Measurements from ENCODE around the gene SDC3. TPM values are rescaled to one million over a fixed set of nuclear protein-coding genes. Genes with fewer than 3 reads are reported as not detected.

Gene SDC3
- total RNA-seq, 1 donor from 2014 or later, result 23.0 TPM

DNA sequence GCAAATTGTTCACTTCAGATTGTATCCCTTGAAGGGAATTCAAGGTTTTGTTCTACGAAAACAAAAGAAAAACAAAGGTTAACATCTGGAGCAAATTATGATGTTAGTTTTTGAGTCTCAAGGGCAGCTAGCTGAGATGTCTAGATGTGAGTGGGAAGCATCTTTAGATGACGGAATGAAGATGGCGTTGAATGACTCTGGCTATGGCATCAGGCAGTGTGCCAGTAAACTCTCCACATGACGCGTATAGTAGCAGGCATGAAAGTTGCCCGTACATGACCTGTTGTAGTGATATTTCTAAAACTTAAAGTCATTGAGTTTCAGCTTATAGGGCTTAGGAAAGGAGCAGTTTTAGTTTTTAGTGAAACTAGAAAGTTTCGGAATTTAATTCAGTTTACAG, 12.3 kb upstream of the SDC3 start:
- H3K4me1 ChIP-seq, result no peaks in the 10 kb centered on the region
- H3K36me3 ChIP-seq, result no peaks in the 10 kb centered on the region
- H3K27me3 Mint-ChIP-seq (ENCODE audit: insufficient read depth, low read depth), result peaks cover 2% of the 10 kb centered on the region
- no peaks in the 10 kb centered on the region for H3F3A ChIP-seq (ENCODE audit: low read depth)
- H4K20me1 ChIP-seq (ENCODE audit: low read depth), result no peaks in the 10 kb centered on the region
- H2AFZ ChIP-seq (replicated peaks), result no peak overlapping the region
- H3K9me3 ChIP-seq (ENCODE audit: low read depth), result no peaks in the 10 kb centered on the region
- no peak overlapping the region for H3K9ac ChIP-seq
- H3K4me3 ChIP-seq, result no peak overlapping the region
- no peak overlapping the region for H3K27ac ChIP-seq
- H3K4me3 Mint-ChIP-seq, result no peak overlapping the region
- no peaks in the 10 kb centered on the region for H3K9me3 Mint-ChIP-seq
- TF ChIP-seq, protein P1, sequence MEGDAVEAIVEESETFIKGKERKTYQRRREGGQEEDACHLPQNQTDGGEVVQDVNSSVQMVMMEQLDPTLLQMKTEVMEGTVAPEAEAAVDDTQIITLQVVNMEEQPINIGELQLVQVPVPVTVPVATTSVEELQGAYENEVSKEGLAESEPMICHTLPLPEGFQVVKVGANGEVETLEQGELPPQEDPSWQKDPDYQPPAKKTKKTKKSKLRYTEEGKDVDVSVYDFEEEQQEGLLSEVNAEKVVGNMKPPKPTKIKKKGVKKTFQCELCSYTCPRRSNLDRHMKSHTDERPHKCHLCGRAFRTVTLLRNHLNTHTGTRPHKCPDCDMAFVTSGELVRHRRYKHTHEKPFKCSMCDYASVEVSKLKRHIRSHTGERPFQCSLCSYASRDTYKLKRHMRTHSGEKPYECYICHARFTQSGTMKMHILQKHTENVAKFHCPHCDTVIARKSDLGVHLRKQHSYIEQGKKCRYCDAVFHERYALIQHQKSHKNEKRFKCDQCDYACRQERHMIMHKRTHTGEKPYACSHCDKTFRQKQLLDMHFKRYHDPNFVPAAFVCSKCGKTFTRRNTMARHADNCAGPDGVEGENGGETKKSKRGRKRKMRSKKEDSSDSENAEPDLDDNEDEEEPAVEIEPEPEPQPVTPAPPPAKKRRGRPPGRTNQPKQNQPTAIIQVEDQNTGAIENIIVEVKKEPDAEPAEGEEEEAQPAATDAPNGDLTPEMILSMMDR (IDR thresholded peaks at IDR 0.05), result no peak
- TF ChIP-seq EZH2 (IDR thresholded peaks at IDR 0.05), result no peak
- TF ChIP-seq EZH2phosphoT487 (IDR thresholded peaks at IDR 0.05), result no peak
- H3K27me3 ChIP-seq, result no peaks in the 10 kb centered on the region
- DNase-seq (ENCODE audit: low spot score), result no peak
- H3K4me2 ChIP-seq, result no peak overlapping the region
- H3K36me3 Mint-ChIP-seq, result no peaks in the 10 kb centered on the region
- H3K27ac Mint-ChIP-seq, result no peak overlapping the region
- H3K4me1 Mint-ChIP-seq, result no peaks in the 10 kb centered on the region
- H3K79me2 ChIP-seq (ENCODE audit: low read depth), result no peaks in the 10 kb centered on the region

DNA sequence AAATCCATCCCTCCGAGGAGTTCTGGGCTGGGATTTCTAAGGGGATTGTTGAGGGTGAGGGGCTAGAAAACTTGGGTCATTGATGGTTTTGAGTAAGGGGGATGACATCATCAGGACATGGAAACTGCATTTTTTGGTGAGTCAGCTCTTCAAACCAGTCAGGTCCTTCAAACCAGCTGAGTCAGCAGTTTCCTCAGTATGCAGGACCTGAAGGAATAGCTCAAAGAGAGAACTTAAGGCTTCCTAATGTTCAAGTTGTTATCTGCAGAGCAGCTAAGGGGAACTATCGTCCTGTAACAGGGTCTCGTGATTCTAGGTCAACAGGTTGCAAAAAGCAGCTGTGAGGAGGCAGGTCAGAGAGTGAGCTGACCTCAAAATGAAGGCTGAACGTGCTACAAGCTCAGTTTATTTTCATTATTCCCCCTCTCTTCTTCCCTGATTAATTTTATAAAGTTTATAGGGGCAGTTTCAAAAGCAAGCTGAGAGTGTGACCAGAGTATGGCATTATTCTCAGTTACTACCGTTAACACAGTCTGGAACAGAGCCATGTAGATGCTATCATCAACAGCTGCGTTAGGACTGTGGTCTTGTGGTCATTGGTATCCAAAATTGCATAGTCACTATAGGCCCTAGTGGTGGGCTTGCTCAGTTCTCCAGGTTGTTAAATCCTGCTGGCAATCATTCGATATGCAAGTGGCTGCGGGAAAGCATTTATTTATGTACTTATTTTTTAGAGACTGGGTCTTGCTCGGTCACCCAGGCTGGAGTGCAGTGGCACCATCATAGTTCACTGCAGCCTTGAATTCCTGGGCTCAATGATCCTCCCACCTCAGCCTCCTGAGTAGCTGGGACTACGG, 10.7 kb upstream of the SDC3 start:
- no peak overlapping the region for H3K27ac ChIP-seq
- no peak overlapping the region for H3K4me3 Mint-ChIP-seq
- TF ChIP-seq EZH2phosphoT487 (IDR thresholded peaks at IDR 0.05), result no peak
- no peak for TF ChIP-seq EZH2 (IDR thresholded peaks at IDR 0.05)
- TF ChIP-seq, protein P1 (IDR thresholded peaks at IDR 0.05), result no peak
- H3K4me1 Mint-ChIP-seq, result peaks cover 3% of the 10 kb centered on the region
- H3K27me3 Mint-ChIP-seq (ENCODE audit: insufficient read depth, low read depth), result peaks cover 4% of the 10 kb centered on the region
- H3K4me2 ChIP-seq, result no peak overlapping the region
- no peak overlapping the region for H3K9ac ChIP-seq
- no peaks in the 10 kb centered on the region for H3K9me3 ChIP-seq (ENCODE audit: low read depth)
- no peak overlapping the region for H3K4me3 ChIP-seq
- no peaks in the 10 kb centered on the region for H3K79me2 ChIP-seq (ENCODE audit: low read depth)
- H3K4me1 ChIP-seq, result no peaks in the 10 kb centered on the region
- DNase-seq (ENCODE audit: low spot score), result no peak
- H3K27ac Mint-ChIP-seq, result peak overlapping the region; percentile 4
- H3K9me3 Mint-ChIP-seq, result no peaks in the 10 kb centered on the region
- H3K36me3 ChIP-seq, result no peaks in the 10 kb centered on the region
- H4K20me1 ChIP-seq (ENCODE audit: low read depth), result no peaks in the 10 kb centered on the region
- H3F3A ChIP-seq (ENCODE audit: low read depth), result no peaks in the 10 kb centered on the region
- no peaks in the 10 kb centered on the region for H3K36me3 Mint-ChIP-seq
- H3K27me3 ChIP-seq, result no peaks in the 10 kb centered on the region
- no peak overlapping the region for H2AFZ ChIP-seq (replicated peaks)

DNA sequence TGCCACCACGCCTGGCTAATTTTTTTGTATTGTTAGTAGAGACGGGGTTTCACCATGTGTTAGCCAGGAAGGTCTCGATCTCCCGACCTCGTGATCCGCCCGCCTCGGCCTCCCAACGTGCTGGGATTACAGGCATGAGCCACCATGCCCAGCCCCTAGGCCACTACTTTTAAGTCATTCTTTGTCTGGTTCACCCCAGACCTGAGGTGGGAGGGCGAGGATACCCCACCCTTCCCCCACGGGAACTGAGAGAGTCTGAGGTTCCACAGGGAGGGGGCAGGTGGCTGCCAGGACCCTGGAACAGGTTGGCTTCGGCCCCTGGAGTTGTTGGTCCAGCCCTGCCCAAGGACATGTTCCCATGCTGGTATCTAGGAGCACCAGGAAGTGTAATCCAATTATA, 7.7 kb upstream of the SDC3 start:
- Histone ChIP-seq H3K79me2 (ENCODE audit: low read depth) (no peaks in the 10 kb centered on the region), H2AFZ (replicated peaks) (no peak overlapping the region), H3K4me2 (no peak overlapping the region), H4K20me1 (ENCODE audit: low read depth) (no peaks in the 10 kb centered on the region), H3K4me3 (no peak overlapping the region), H3K27me3 (no peaks in the 10 kb centered on the region), H3F3A (ENCODE audit: low read depth) (no peaks in the 10 kb centered on the region), H3K9me3 (ENCODE audit: low read depth) (no peaks in the 10 kb centered on the region), H3K27ac (no peak overlapping the region), H3K9ac (no peak overlapping the region), H3K36me3 (no peaks in the 10 kb centered on the region), H3K4me1 (no peaks in the 10 kb centered on the region)
- H3K27me3 Mint-ChIP-seq (ENCODE audit: insufficient read depth, low read depth), result peaks cover 9% of the 10 kb centered on the region
- peaks cover 9% of the 10 kb centered on the region for H3K4me1 Mint-ChIP-seq
- no peak for DNase-seq (ENCODE audit: low spot score)
- no peak overlapping the region for H3K27ac Mint-ChIP-seq
- no peaks in the 10 kb centered on the region for H3K9me3 Mint-ChIP-seq
- H3K4me3 Mint-ChIP-seq, result no peak overlapping the region
- no peaks in the 10 kb centered on the region for H3K36me3 Mint-ChIP-seq
- TF ChIP-seq EZH2phosphoT487 (IDR thresholded peaks at IDR 0.05) (no peak), EZH2 (IDR thresholded peaks at IDR 0.05) (no peak)
- TF ChIP-seq, protein P1 (IDR thresholded peaks at IDR 0.05), result no peak

Measured in neural progenitor cell (in vitro differentiated cells).